BLaER1 treated with 17β-estradiol and CSF1 and Interleukin-3, amounts not matched to agents 10 nM and 100 nM (cell line): Measurements from ENCODE around the gene PIP5KL1.

ENCODE experiments used
- H3K27ac ChIP-seq, 11 experiments: shearing (Covaris generic); formaldehyde crosslinking; 2 replicates each; pipeline ENCODE4 v1.8.1; 2022
- H3K27me3 ChIP-seq, 11 experiments: shearing (Covaris generic); formaldehyde crosslinking; 2 replicates each; pipeline ENCODE4 v1.8.1; 2022
- H3K36me3 ChIP-seq, 11 experiments: shearing (Covaris generic); formaldehyde crosslinking; 2 replicates each; pipeline ENCODE4 v1.8.1; 2022
- H3K4me1 ChIP-seq, 10 experiments: shearing (Covaris generic); formaldehyde crosslinking; 2 replicates each; pipeline ENCODE4 v1.8.1; 2022
- H3K4me2 ChIP-seq, 11 experiments: shearing (Covaris generic); formaldehyde crosslinking; 2 replicates each; pipeline ENCODE4 v1.8.1; 2022
- H3K4me3 ChIP-seq, 10 experiments: shearing (Covaris generic); formaldehyde crosslinking; 2 replicates each; pipeline ENCODE4 v1.8.1; 2022
- H3K9ac ChIP-seq, 11 experiments: shearing (Covaris generic); formaldehyde crosslinking; 2 replicates each; pipeline ENCODE4 v1.8.1; 2022
- H3K9me3 ChIP-seq, 11 experiments: shearing (Covaris generic); formaldehyde crosslinking; replicated peaks in 1 of 11; 2 replicates each; pipeline ENCODE4 v1.8.1; 2022
- H4K20me1 ChIP-seq, 11 experiments: shearing (Covaris generic); formaldehyde crosslinking; 2 replicates each; pipeline ENCODE4 v1.8.1; 2022
- Cebpa-rat ChIP-seq, 11 experiments: shearing (Covaris generic); IDR thresholded peaks; 2 replicates each; pipeline ENCODE4 v1.8.1; 2022

PIP5KL1 gene

GRCh38 chr9:127942216-127943010 is 11.8 kb upstream of the PIP5KL1 start:
- Histone ChIP-seq H3K9me3 (no peaks in the 10 kb centered on the region), H3K4me2 (peak overlapping the region in 6 of 11 experiments; percentile 19 to 84 (median 64); a peak in 9 of 22 replicates), H3K27me3 (no peaks in the 10 kb centered on the region), H3K36me3 (peaks cover 0 to 23% (median 13%) of the 10 kb centered on the region in 11 experiments; a peak in 14 of 22 replicates), H3K27ac (peak overlapping the region in 2 of 11 experiments; percentile 68 to 72; a peak in 1 of 22 replicates), H3K4me3 (no peak overlapping the region), H3K4me1 (peaks cover 14 to 44% (median 35%) of the 10 kb centered on the region in 10 experiments), H4K20me1 (peaks cover 0 to 38% (median 0%) of the 10 kb centered on the region in 11 experiments; a peak in 8 of 22 replicates), H3K9ac (peak overlapping the region in 5 of 11 experiments; percentile 5 to 48 (median 21); a peak in 3 of 22 replicates)
- TF ChIP-seq Cebpa-rat (IDR thresholded peaks at IDR 0.05), result no peak

DNA sequence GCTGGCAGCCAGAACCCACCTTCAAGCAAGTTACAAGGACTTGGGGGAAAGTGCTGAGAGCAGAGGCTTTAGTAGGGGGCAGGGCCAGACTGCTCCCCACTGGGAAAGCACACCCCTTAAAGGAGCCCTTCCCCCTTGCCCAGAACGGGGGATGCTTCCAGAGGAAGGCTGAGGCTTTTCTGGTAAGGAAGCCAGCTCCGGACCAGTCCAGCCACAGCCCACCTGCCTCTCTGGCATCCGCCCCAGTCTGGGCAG is 11.3 kb upstream of the PIP5KL1 start:
- no peaks in the 10 kb centered on the region for H3K27me3 ChIP-seq
- H3K9me3 ChIP-seq, result no peaks in the 10 kb centered on the region
- peaks cover 0 to 23% (median 13%) of the 10 kb centered on the region in 11 experiments; a peak in 14 of 22 replicates for H3K36me3 ChIP-seq
- no peak overlapping the region for H3K4me3 ChIP-seq
- H4K20me1 ChIP-seq, result peaks cover 0 to 34% (median under 1%) of the 10 kb centered on the region in 11 experiments; a peak in 11 of 22 replicates
- H3K9ac ChIP-seq, result peak overlapping the region in 3 of 11 experiments; percentile 8 to 16 (median 15); a peak in 3 of 22 replicates
- no peak for TF ChIP-seq Cebpa-rat (IDR thresholded peaks at IDR 0.05)
- H3K27ac ChIP-seq, result no peak overlapping the region
- H3K4me2 ChIP-seq, result no peak overlapping the region
- H3K4me1 ChIP-seq, result peaks cover 17 to 41% (median 34%) of the 10 kb centered on the region in 10 experiments

- no peak overlapping the region for H3K27ac ChIP-seq
Measured at GRCh38 chr9:127941062-127941960, 10.7 kb upstream of the PIP5KL1 start.

GRCh38 chr9:127940593-127940992 is 10.0 kb upstream of the PIP5KL1 start:
- H3K9ac ChIP-seq, result no peak overlapping the region; a peak in 1 of 22 replicates
- H3K4me3 ChIP-seq, result no peak overlapping the region

More at GRCh38 chr9:127941062-127941960, 10.7 kb upstream of the PIP5KL1 start:
- Histone ChIP-seq H3K36me3 (peaks cover under 1 to 25% (median 13%) of the 10 kb centered on the region in 11 experiments; a peak in 15 of 22 replicates), H3K4me1 (peaks cover 22 to 41% (median 35%) of the 10 kb centered on the region in 10 experiments), H4K20me1 (peaks cover 0 to 34% (median 6%) of the 10 kb centered on the region in 11 experiments; a peak in 16 of 22 replicates), H3K9ac (peak overlapping the region in 3 of 11 experiments; percentile 7 to 16 (median 15); a peak in 2 of 22 replicates), H3K4me3 (no peak overlapping the region), H3K4me2 (no peak overlapping the region), H3K27me3 (no peaks in the 10 kb centered on the region), H3K9me3 (no peaks in the 10 kb centered on the region)
- no peak for TF ChIP-seq Cebpa-rat (IDR thresholded peaks at IDR 0.05)

GRCh38 chr9:127938298-127938690 is 7.7 kb upstream of the PIP5KL1 start:
- Histone ChIP-seq H3K9me3 (no peaks in the 10 kb centered on the region), H3K4me3 (no peak overlapping the region), H3K27me3 (no peaks in the 10 kb centered on the region), H3K4me2 (peak overlapping the region in 10 of 11 experiments; percentile 87 to 98 (median 94); a peak in 15 of 22 replicates), H4K20me1 (peaks cover 8 to 47% (median 32%) of the 10 kb centered on the region in 11 experiments; a peak in 20 of 22 replicates), H3K4me1 (peaks cover 32 to 50% (median 43%) of the 10 kb centered on the region in 10 experiments), H3K36me3 (peaks cover 0 to 29% (median 16%) of the 10 kb centered on the region in 11 experiments; a peak in 14 of 22 replicates), H3K27ac (peak overlapping the region in 2 of 11 experiments; percentile 63 to 87; a peak in 3 of 22 replicates), H3K9ac (peak overlapping the region in 2 of 11 experiments; percentile 87 to 88; a peak in 1 of 22 replicates)
- no peak for TF ChIP-seq Cebpa-rat (IDR thresholded peaks at IDR 0.05)

More at GRCh38 chr9:127940593-127940992, 10.0 kb upstream of the PIP5KL1 start:
- Histone ChIP-seq H3K27me3 (no peaks in the 10 kb centered on the region), H4K20me1 (peaks cover 0 to 36% (median 13%) of the 10 kb centered on the region in 11 experiments; a peak in 18 of 22 replicates), H3K4me2 (no peak overlapping the region), H3K36me3 (peaks cover 3 to 29% (median 13%) of the 10 kb centered on the region in 11 experiments; a peak in 16 of 22 replicates), H3K27ac (no peak overlapping the region), H3K4me1 (peaks cover 29 to 47% (median 39%) of the 10 kb centered on the region in 10 experiments), H3K9me3 (no peaks in the 10 kb centered on the region)
- TF ChIP-seq Cebpa-rat (IDR thresholded peaks at IDR 0.05), result no peak

- H3K9ac ChIP-seq, result peak within 1 kb of the TSS; percentile 73 to 89 (median 84)
- H3K4me3 ChIP-seq, result peak within 1 kb of the TSS; percentile 69 to 87 (median 82)
- peaks cover 8 to 48% (median 32%) of the 10 kb centered on the region in 11 experiments; a peak in 20 of 22 replicates for H4K20me1 ChIP-seq
- no peak for TF ChIP-seq Cebpa-rat (IDR thresholded peaks at IDR 0.05)
- H3K4me1 ChIP-seq, result peaks cover 28 to 44% (median 37%) of the 10 kb centered on the region in 10 experiments
- peaks cover 0 to 33% (median 16%) of the 10 kb centered on the region in 11 experiments; a peak in 14 of 22 replicates for H3K36me3 ChIP-seq
- no peaks in the 10 kb centered on the region for H3K27me3 ChIP-seq
- no peaks in the 10 kb centered on the region for H3K9me3 ChIP-seq
- peak within 1 kb of the TSS; percentile 37 to 91 (median 80); a peak in 21 of 22 replicates for H3K27ac ChIP-seq
- H3K4me2 ChIP-seq, result peak within 1 kb of the TSS; percentile 82 to 98 (median 94)
Measured at GRCh38 chr9:127937388-127938297, 7.1 kb upstream of the PIP5KL1 start, which contains the start of gene DPM2. DPM2 (minus strand) TSS chr9:127937854; CDS start chr9:127937820, 34 bp downstream.

- Histone ChIP-seq H3K27ac (peak overlapping the region; percentile 37 to 91 (median 80); a peak in 21 of 22 replicates), H3K4me2 (peak overlapping the region; percentile 82 to 98 (median 94)), H3K9me3 (no peaks in the 10 kb centered on the region), H3K27me3 (no peaks in the 10 kb centered on the region), H3K9ac (peak overlapping the region; percentile 73 to 89 (median 84)), H3K4me3 (peak overlapping the region; percentile 69 to 87 (median 82)), H4K20me1 (peaks cover 8 to 46% (median 31%) of the 10 kb centered on the region in 11 experiments; a peak in 20 of 22 replicates), H3K36me3 (peaks cover 0 to 28% (median 14%) of the 10 kb centered on the region in 11 experiments; a peak in 13 of 22 replicates), H3K4me1 (peaks cover 28 to 41% (median 35%) of the 10 kb centered on the region in 10 experiments)
- TF ChIP-seq Cebpa-rat (IDR thresholded peaks at IDR 0.05), result no peak
Measured at GRCh38 chr9:127937056-127937387, 6.4 kb upstream of the PIP5KL1 start.
